MCF 10A (cell line): ENCODE results near the gene SMIM36. TPM values are rescaled to one million over a fixed set of nuclear protein-coding genes. Genes with fewer than 3 reads are reported as not detected.
A peak's percentile ranks its signal among the peaks of the same experiment; 100 is the strongest.

ENCODE experiments used
- BruUV-seq: library from RNA; stranded (reverse); fragments of 400-500 nt; replicated peaks from 2 replicates; lab custom pipeline; 2021; lab: Mats Ljungman, UMichigan
- CTCF ChIA-PET: fragments of 300-600 bp; sonication (Branson Sonifier 250); formaldehyde crosslinking; extraction: SDS; loops from one replicate; lab custom pipeline; 2021; ENCODE audit warnings: antibody characterized with exemption, inconsistent platforms; lab: Yijun Ruan, JAX
- POLR2A ChIA-PET: fragments of 300-600, 350-650 bp; sonication (Branson Sonifier 250); formaldehyde crosslinking; extraction: SDS; loops from one replicate; lab custom pipeline; 2020; ENCODE audit warnings: antibody characterized with exemption, inconsistent platforms; lab: Yijun Ruan, JAX
- DNase-seq: peaks from one replicate; pipeline ENCODE4 v3.0.0-alpha.2; 2018; ENCODE audit not compliant: unreplicated experiment
- H3K27ac Mint-ChIP-seq: one replicate; pipeline ENCODE4 v1.8.0; 2022; ENCODE audit warnings: mild to moderate bottlenecking, low read depth, mixed read lengths; ENCODE audit not compliant: unreplicated experiment
- H3K27me3 Mint-ChIP-seq: one replicate; pipeline ENCODE4 v1.8.0; 2022; ENCODE audit warnings: mixed read lengths; ENCODE audit not compliant: insufficient read depth, unreplicated experiment
- H3K36me3 Mint-ChIP-seq: one replicate; pipeline ENCODE4 v1.8.0; 2022; ENCODE audit warnings: mild to moderate bottlenecking, moderate library complexity, mixed read lengths; ENCODE audit not compliant: insufficient read depth, unreplicated experiment
- H3K4me1 Mint-ChIP-seq: one replicate; pipeline ENCODE4 v1.8.0; 2022; ENCODE audit warnings: mixed read lengths; ENCODE audit not compliant: insufficient read depth, unreplicated experiment
- H3K4me3 Mint-ChIP-seq: one replicate; pipeline ENCODE4 v1.8.0; 2022; ENCODE audit warnings: mild to moderate bottlenecking, moderate library complexity, mixed read lengths; ENCODE audit not compliant: unreplicated experiment
- H3K9me3 Mint-ChIP-seq: one replicate; pipeline ENCODE4 v1.8.0; 2022; ENCODE audit warnings: mixed read lengths; ENCODE audit not compliant: unreplicated experiment
- intact Hi-C: fragments of 100-400 bp; cut with micrococcal nuclease; formaldehyde crosslinking; loops from 2 replicates; pipeline ENCODE4 v1.14.1; 2022
- total RNA-seq: library from RNA; stranded (reverse); gene quantifications from 2 replicates; pipeline ENCODE4 v1.2.3, GENCODE V29; 2022
- TF ChIP-seq, protein P1 (sequence below): fragments of 200-600 bp; IDR thresholded peaks from one replicate; pipeline ENCODE4 v1.8.0; 2022; ENCODE audit warnings: antibody characterized with exemption, mild to moderate bottlenecking; ENCODE audit not compliant: unreplicated experiment

Gene SMIM36
- total RNA-seq, 1 experiment from 2014 or later, result not detected

DNA sequence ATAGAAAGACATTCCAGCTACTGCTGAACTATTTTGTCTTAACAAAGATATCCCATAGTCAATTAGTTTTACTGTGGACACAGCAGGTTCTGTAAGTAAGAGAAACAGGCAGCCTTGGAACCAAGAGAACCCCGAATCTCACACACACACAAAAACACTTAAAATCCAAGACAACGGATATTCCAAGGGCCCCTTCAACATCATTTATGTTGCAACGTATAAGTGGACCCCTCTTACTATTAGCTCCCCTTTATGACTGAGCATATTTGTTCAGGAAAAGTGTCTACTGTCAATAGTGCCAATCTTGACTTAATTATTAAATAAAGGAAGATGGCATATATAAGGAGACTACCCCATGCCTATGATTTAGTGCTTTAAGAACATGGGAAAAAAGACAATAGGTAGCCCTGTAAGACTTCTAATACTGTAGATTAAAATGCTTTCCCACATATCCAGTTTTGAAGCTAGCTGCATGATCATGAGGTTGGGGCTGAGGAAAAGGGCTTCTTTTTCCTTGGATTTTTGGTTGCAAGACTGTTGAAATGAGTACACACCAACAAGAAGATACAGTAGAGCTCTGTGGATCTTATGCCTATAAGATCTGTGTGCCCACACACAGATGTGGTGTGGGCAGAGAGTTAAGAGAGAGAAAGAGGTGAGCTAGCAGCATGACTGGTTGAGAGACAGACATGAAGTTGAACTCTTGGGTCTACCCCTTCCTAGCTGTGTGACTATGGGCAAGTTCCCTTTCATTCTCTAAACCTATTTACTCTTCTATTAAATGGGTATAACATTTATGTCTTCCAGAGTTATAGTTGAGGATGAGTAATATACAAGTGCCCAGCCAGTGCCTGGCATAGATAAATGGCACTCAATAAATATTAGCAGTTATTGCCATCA lies 92.6 kb downstream of the SMIM36 start:
- TF ChIP-seq, protein P1, sequence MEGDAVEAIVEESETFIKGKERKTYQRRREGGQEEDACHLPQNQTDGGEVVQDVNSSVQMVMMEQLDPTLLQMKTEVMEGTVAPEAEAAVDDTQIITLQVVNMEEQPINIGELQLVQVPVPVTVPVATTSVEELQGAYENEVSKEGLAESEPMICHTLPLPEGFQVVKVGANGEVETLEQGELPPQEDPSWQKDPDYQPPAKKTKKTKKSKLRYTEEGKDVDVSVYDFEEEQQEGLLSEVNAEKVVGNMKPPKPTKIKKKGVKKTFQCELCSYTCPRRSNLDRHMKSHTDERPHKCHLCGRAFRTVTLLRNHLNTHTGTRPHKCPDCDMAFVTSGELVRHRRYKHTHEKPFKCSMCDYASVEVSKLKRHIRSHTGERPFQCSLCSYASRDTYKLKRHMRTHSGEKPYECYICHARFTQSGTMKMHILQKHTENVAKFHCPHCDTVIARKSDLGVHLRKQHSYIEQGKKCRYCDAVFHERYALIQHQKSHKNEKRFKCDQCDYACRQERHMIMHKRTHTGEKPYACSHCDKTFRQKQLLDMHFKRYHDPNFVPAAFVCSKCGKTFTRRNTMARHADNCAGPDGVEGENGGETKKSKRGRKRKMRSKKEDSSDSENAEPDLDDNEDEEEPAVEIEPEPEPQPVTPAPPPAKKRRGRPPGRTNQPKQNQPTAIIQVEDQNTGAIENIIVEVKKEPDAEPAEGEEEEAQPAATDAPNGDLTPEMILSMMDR, result no peak
- intact Hi-C loops, result no loop called here
- Mint-ChIP-seq H3K4me1 (peaks cover 6% of the 10 kb centered on the region), H3K9me3 (peaks cover 6% of the 10 kb centered on the region), H3K4me3 (no peak overlapping the region), H3K27ac (no peak overlapping the region), H3K27me3 (peaks cover 4% of the 10 kb centered on the region), H3K36me3 (no peaks in the 10 kb centered on the region)
- ChIA-PET CTCF (interaction anchor here (0.5 to 1.0 kb wide), 4 partner anchors 15 to 96 kb away, joined by 3 read pairs; no protein-coding TSS in a partner anchor), POLR2A (interaction anchor here (1.8 kb wide), 1 partner anchor 15 kb away, joined by 6 read pairs; no protein-coding TSS in a partner anchor)
- BruUV-seq, result no TSS peak
- DNase-seq, result no peak

DNA sequence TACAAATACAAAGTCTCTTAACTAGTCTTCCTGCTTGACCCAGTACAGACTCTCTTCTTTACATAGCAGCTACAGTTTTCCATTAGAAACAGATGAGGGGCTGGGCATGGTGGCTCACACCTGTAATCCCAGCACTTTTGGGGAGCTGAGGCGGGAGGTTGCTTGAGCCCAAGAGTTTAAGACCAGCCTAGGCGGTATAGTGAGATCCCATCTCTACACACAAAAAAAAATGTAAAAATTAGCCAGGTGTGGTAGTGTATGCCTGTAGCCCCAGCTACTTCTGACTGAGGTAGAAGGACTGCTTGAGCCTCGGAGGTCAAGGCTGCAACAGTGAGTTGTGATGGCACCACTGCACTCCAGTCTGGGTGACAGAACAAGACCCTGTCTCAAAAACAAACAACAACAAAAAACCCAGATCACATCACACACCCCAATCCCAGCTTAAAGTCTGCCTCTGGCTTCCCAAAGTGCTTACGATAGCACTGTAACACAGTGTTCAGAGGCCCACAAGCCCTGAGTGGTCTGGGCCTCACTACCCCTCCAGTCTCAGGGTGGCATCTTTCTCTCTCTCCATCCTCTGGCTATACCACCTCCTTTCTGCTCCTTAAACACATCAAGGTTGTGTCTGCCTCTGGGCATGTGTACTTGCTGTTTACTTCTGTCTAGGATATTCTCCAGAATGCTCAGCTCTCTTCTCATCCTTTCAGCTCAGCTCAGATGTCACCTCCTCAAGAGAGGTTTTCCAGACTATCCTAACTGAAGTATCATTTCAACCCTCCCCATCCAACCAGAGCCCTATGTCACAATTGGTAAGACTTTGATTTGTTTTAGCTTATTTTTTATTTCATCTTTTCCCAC lies 93.6 kb downstream of the SMIM36 start:
- TF ChIP-seq, protein P1, result no peak
- no peak for DNase-seq
- CTCF ChIA-PET, result interaction anchor here (0.5 to 1.5 kb wide), 8 partner anchors 18 to 184 kb away, joined by 3 to 4 read pairs (median 3); no protein-coding TSS in a partner anchor
- Mint-ChIP-seq H3K36me3 (no peaks in the 10 kb centered on the region), H3K27ac (no peak overlapping the region), H3K4me1 (peaks cover 6% of the 10 kb centered on the region), H3K27me3 (no peaks in the 10 kb centered on the region), H3K4me3 (no peak overlapping the region), H3K9me3 (peaks cover 6% of the 10 kb centered on the region)
- POLR2A ChIA-PET, result interaction anchor here (1.8 kb wide), 1 partner anchor 16 kb away, joined by 6 read pairs; no protein-coding TSS in a partner anchor
- intact Hi-C loops, result no loop called here
- no TSS peak for BruUV-seq

DNA sequence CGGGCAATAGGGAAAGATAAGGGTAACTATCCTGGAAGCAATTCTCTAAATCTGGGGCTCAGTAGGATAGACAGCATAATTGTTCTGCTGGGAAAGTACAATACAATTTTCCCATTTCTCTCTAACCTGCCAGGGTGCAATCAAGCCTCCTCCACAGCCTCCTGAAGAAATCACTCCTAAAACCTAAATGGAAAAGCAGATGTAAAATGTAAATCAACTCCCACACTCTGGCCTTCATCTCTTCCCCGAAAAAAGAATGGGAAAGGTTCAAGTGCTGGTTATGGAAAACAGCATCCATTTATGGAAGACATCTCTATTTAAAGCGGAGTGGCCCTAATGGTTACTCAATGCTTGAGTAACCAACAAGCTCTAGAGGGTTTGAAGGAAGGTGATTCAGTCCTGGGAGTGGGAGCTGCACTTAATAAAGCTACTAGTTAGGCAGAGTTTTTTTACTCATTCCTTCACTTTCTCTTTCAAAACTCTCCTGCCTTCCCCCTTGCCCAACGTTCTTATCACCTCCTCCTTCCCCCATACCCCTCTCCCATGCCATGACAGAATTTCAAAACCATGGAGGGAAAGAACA lies 94.7 kb downstream of the SMIM36 start:
- TF ChIP-seq, protein P1, result no peak
- Mint-ChIP-seq H3K4me3 (no peak overlapping the region), H3K27me3 (no peaks in the 10 kb centered on the region), H3K9me3 (peaks cover 6% of the 10 kb centered on the region), H3K27ac (no peak overlapping the region), H3K4me1 (peaks cover 6% of the 10 kb centered on the region), H3K36me3 (no peaks in the 10 kb centered on the region)
- ChIA-PET CTCF (interaction anchor here (0.8 to 1.5 kb wide), 3 partner anchors 22 to 60 kb away, joined by 3 to 4 read pairs (median 3); no protein-coding TSS in a partner anchor), POLR2A (interaction anchor here (1.7 kb wide), 1 partner anchor 17 kb away, joined by 4 read pairs; no protein-coding TSS in a partner anchor)
- DNase-seq, result peak; percentile 39
- no TSS peak for BruUV-seq
- intact Hi-C loops, result no loop called here
